GM12878 (cell line): Measurements from ENCODE around the gene MS4A1.

ENCODE experiments used
- EED ChIP-seq: sonication (generic); IDR thresholded peaks from 2 replicates; pipeline ENCODE4 v1.6.1; 2016; ENCODE audit warnings: antibody characterized with exemption, low read depth
- EZH2 ChIP-seq: IDR thresholded peaks from 2 replicates; pipeline ENCODE4 v1.6.1; 2012; ENCODE audit warnings: low read depth, mild to moderate bottlenecking, control low read depth, inconsistent platforms, low read length, borderline replicate concordance; ENCODE audit not compliant: control insufficient read depth
- ZZZ3 ChIP-seq: IDR thresholded peaks from 2 replicates; pipeline ENCODE4 v1.6.1; 2011; ENCODE audit warnings: low read depth; ENCODE audit not compliant: control insufficient read depth, insufficient read length
- TF ChIP-seq, protein P1 (sequence below), 3 experiments: IDR thresholded peaks in 2 of 3; conservative IDR thresholded peaks in 1 of 3; 2 replicates each; pipeline ENCODE4 v1.5.1; 2011; ENCODE audit warnings: low read depth in 3 of 3, low read length in 3 of 3, mild to moderate bottlenecking in 3 of 3, control low read depth in 2 of 3, moderate library complexity in 2 of 3, inconsistent platforms in 1 of 3, mixed read lengths in 1 of 3; ENCODE audit not compliant: control insufficient read depth in 2 of 3, insufficient read depth in 1 of 3; ENCODE audit errors: extremely low read depth in 1 of 3
- TF ChIP-seq, protein P2 (sequence below): IDR thresholded peaks from 2 replicates; pipeline ENCODE4 v1.6.1; 2012; ENCODE audit warnings: low read depth, low read length, improper control_type of control experiment
- TF ChIP-seq, protein P3 (sequence below): fragments of 450-650 bp; IDR thresholded peaks from 2 replicates; pipeline ENCODE4 v1.6.1; 2017; ENCODE audit warnings: antibody characterized with exemption, mild to moderate bottlenecking, moderate library complexity

DNA sequence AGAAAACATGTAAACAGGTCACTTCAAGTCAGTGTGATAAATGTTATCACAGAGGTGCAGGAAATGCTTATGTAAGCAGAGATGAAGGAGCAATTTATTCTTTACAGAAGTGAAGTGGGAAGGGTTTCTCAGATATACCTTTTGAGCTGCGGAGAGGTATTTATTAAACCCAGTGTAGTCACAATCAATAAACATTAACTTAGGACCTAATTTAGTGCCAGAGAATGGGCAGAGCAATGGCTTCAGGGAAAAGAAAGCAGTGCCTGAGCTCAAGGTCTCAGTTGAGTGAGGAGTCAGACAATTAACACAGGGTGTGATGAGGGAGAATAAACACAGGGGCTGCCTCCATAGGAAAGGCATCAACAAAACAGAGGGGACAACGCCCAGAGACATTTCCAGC is 24.4 kb upstream of the MS4A1 start:
- TF ChIP-seq EZH2 (no peak), EED (no peak), ZZZ3 (no peak)
- TF ChIP-seq, protein P1, sequence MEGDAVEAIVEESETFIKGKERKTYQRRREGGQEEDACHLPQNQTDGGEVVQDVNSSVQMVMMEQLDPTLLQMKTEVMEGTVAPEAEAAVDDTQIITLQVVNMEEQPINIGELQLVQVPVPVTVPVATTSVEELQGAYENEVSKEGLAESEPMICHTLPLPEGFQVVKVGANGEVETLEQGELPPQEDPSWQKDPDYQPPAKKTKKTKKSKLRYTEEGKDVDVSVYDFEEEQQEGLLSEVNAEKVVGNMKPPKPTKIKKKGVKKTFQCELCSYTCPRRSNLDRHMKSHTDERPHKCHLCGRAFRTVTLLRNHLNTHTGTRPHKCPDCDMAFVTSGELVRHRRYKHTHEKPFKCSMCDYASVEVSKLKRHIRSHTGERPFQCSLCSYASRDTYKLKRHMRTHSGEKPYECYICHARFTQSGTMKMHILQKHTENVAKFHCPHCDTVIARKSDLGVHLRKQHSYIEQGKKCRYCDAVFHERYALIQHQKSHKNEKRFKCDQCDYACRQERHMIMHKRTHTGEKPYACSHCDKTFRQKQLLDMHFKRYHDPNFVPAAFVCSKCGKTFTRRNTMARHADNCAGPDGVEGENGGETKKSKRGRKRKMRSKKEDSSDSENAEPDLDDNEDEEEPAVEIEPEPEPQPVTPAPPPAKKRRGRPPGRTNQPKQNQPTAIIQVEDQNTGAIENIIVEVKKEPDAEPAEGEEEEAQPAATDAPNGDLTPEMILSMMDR (IDR thresholded peaks at IDR 0.05 in 2 of 3, conservative IDR thresholded peaks at IDR 0.05 in 1 of 3; ENCODE audit: control insufficient read depth in 2 of 3, extremely low read depth in 1 of 3, insufficient read depth in 1 of 3, low read depth in 3 of 3, low read length in 3 of 3): no peak
- TF ChIP-seq, protein P2, sequence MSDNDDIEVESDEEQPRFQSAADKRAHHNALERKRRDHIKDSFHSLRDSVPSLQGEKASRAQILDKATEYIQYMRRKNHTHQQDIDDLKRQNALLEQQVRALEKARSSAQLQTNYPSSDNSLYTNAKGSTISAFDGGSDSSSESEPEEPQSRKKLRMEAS: no peak
- TF ChIP-seq, protein P3, sequence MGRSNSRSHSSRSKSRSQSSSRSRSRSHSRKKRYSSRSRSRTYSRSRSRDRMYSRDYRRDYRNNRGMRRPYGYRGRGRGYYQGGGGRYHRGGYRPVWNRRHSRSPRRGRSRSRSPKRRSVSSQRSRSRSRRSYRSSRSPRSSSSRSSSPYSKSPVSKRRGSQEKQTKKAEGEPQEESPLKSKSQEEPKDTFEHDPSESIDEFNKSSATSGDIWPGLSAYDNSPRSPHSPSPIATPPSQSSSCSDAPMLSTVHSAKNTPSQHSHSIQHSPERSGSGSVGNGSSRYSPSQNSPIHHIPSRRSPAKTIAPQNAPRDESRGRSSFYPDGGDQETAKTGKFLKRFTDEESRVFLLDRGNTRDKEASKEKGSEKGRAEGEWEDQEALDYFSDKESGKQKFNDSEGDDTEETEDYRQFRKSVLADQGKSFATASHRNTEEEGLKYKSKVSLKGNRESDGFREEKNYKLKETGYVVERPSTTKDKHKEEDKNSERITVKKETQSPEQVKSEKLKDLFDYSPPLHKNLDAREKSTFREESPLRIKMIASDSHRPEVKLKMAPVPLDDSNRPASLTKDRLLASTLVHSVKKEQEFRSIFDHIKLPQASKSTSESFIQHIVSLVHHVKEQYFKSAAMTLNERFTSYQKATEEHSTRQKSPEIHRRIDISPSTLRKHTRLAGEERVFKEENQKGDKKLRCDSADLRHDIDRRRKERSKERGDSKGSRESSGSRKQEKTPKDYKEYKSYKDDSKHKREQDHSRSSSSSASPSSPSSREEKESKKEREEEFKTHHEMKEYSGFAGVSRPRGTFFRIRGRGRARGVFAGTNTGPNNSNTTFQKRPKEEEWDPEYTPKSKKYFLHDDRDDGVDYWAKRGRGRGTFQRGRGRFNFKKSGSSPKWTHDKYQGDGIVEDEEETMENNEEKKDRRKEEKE: no peak
